ENCODE measurements around the gene SLIT3. TPM values are rescaled to one million over a fixed set of nuclear protein-coding genes. Genes with fewer than 3 reads are reported as not detected.

SLIT3 gene
- total RNA-seq, 1 donor from 2014 or later: not detected

- no peak for DNase-seq (ENCODE audit: low read depth)
Measured at GRCh38 chr5:168691891-168692290, 609.0 kb downstream of the SLIT3 start.

- no peak for DNase-seq (ENCODE audit: low read depth)
Measured at GRCh38 chr5:168689260-168689659, 611.7 kb downstream of the SLIT3 start.

- DNase-seq (ENCODE audit: low read depth): no peak
Measured at GRCh38 chr5:168686837-168687236, 614.1 kb downstream of the SLIT3 start.

- DNase-seq (ENCODE audit: low read depth): no peak
Measured at GRCh38 chr5:168685566-168685965, 615.4 kb downstream of the SLIT3 start.

GRCh38 chr5:168683927-168684295 is 617.0 kb downstream of the SLIT3 start:
- DNase-seq (ENCODE audit: low read depth): no peak

- no peak for DNase-seq (ENCODE audit: low read depth)
Measured at GRCh38 chr5:168683247-168683926, 617.6 kb downstream of the SLIT3 start.

GRCh38 chr5:168681556-168682183 is 619.3 kb downstream of the SLIT3 start:
- no peak for DNase-seq (ENCODE audit: low read depth)

- DNase-seq (ENCODE audit: low read depth): no peak
Measured at GRCh38 chr5:168680395-168680794, 620.5 kb downstream of the SLIT3 start.

- DNase-seq (ENCODE audit: low read depth): peak; percentile 74
Measured at GRCh38 chr5:168679515-168679920, 621.4 kb downstream of the SLIT3 start.

GRCh38 chr5:168676501-168676900 is 624.4 kb downstream of the SLIT3 start:
- no peak for DNase-seq (ENCODE audit: low read depth)

- no peak for DNase-seq (ENCODE audit: low read depth)
Measured at GRCh38 chr5:168675883-168676408, 625.0 kb downstream of the SLIT3 start.

GRCh38 chr5:168674893-168675482 is 626.0 kb downstream of the SLIT3 start:
- DNase-seq (ENCODE audit: low read depth): no peak

- DNase-seq (ENCODE audit: low read depth): no peak
Measured at GRCh38 chr5:168672888-168673287, 628.1 kb downstream of the SLIT3 start.

- DNase-seq (ENCODE audit: low read depth): no peak
Measured at GRCh38 chr5:168672016-168672415, 628.9 kb downstream of the SLIT3 start.

GRCh38 chr5:168670881-168671575 is 629.9 kb downstream of the SLIT3 start:
- no peak for DNase-seq (ENCODE audit: low read depth)

- no peak for DNase-seq (ENCODE audit: low read depth)
Measured at GRCh38 chr5:168669668-168670378, 631.1 kb downstream of the SLIT3 start.

GRCh38 chr5:168669156-168669555 is 631.8 kb downstream of the SLIT3 start:
- no peak for DNase-seq (ENCODE audit: low read depth)

- no peak for DNase-seq (ENCODE audit: low read depth)
Measured at GRCh38 chr5:168668078-168668477, 632.9 kb downstream of the SLIT3 start.

GRCh38 chr5:168667301-168667840 is 633.6 kb downstream of the SLIT3 start:
- no peak for DNase-seq (ENCODE audit: low read depth)

- DNase-seq (ENCODE audit: low read depth): no peak
Measured at GRCh38 chr5:168666356-168666755, 634.6 kb downstream of the SLIT3 start.
